Trophoblast cell (in vitro differentiated cells and primary cell): ENCODE data around the gene INS.
"Not testable (repeated sequence)": the region's sequence is repeated elsewhere in the genome, so short reads cannot be mapped to it uniquely, and the experiment has no call there.

ENCODE experiments used
- DNase-seq, 2 donors: peaks; one replicate each; pipeline ENCODE4 v3.0.0-alpha.2; 2016
- H2AFZ ChIP-seq: 2 replicates; pipeline ENCODE4 v1.6.1; 2013; ENCODE audit warnings: low read length, moderate library complexity, mild to moderate bottlenecking; ENCODE audit not compliant: insufficient read depth, poor library complexity
- H2AK5ac ChIP-seq: 2 replicates; pipeline ENCODE4 v1.6.1; 2013; ENCODE audit warnings: mild to moderate bottlenecking, low read length
- H2BK120ac ChIP-seq: 2 replicates; pipeline ENCODE4 v1.6.1; 2013; ENCODE audit warnings: low read length, mild to moderate bottlenecking, moderate library complexity; ENCODE audit not compliant: insufficient read depth, poor library complexity
- H2BK12ac ChIP-seq: 2 replicates; pipeline ENCODE4 v1.6.1; 2013; ENCODE audit warnings: mild to moderate bottlenecking, low read length, moderate library complexity
- H2BK5ac ChIP-seq: 2 replicates; pipeline ENCODE4 v1.6.1; 2013; ENCODE audit warnings: low read length, low read depth, moderate library complexity, mild to moderate bottlenecking; ENCODE audit not compliant: poor library complexity
- H3K14ac ChIP-seq: 2 replicates; pipeline ENCODE4 v1.6.1; 2013; ENCODE audit warnings: mild to moderate bottlenecking, low read length
- H3K18ac ChIP-seq: 2 replicates; pipeline ENCODE4 v1.6.1; 2013; ENCODE audit warnings: mild to moderate bottlenecking, low read length
- H3K23ac ChIP-seq: 2 replicates; pipeline ENCODE4 v1.6.1; 2013; ENCODE audit warnings: low read length
- H3K27ac ChIP-seq: 2 replicates; pipeline ENCODE4 v1.5.1; 2013; ENCODE audit warnings: low read depth, mild to moderate bottlenecking, inconsistent platforms, low read length, moderate library complexity
- H3K27me3 ChIP-seq: 2 replicates; pipeline ENCODE4 v1.6.1; 2013; ENCODE audit warnings: inconsistent platforms, mild to moderate bottlenecking, low read length, moderate library complexity; ENCODE audit not compliant: insufficient read depth
- H3K36me3 ChIP-seq, 2 experiments: 1 replicate in 1 of 2; 2 replicates in 1 of 2; pipeline ENCODE4 v1.6.1; 2013; ENCODE audit warnings: low read length in 2 of 2, mild to moderate bottlenecking in 2 of 2, moderate library complexity in 1 of 2; ENCODE audit not compliant: insufficient read depth in 2 of 2, control insufficient read depth in 1 of 2
- H3K4ac ChIP-seq: 2 replicates; pipeline ENCODE4 v1.6.1; 2013; ENCODE audit warnings: low read depth, mild to moderate bottlenecking, low read length, moderate library complexity
- H3K4me1 ChIP-seq, 2 experiments: 1 replicate in 1 of 2; 2 replicates in 1 of 2; pipeline ENCODE4 v1.6.1; 2013; ENCODE audit warnings: low read length in 2 of 2, mild to moderate bottlenecking in 2 of 2, moderate library complexity in 1 of 2; ENCODE audit not compliant: insufficient read depth in 2 of 2, control insufficient read depth in 1 of 2
- H3K4me2 ChIP-seq: 2 replicates; pipeline ENCODE4 v1.6.1; 2013; ENCODE audit warnings: inconsistent platforms, mild to moderate bottlenecking, low read length, moderate library complexity
- H3K4me3 ChIP-seq: 2 replicates; pipeline ENCODE4 v1.5.1; 2013; ENCODE audit warnings: mild to moderate bottlenecking, low read depth, low read length, inconsistent platforms
- H3K79me1 ChIP-seq: one replicate; pipeline ENCODE4 v1.6.1; 2013; ENCODE audit warnings: low read length
- H3K79me2 ChIP-seq: 2 replicates; pipeline ENCODE4 v1.6.1; 2013; ENCODE audit warnings: low read length, mild to moderate bottlenecking; ENCODE audit not compliant: control insufficient read depth, insufficient read depth, poor library complexity
- H3K9ac ChIP-seq: 2 replicates; pipeline ENCODE4 v1.6.1; 2013; ENCODE audit warnings: mild to moderate bottlenecking, low read length
- H3K9me3 ChIP-seq: 2 replicates; pipeline ENCODE4 v1.6.1; 2013; ENCODE audit warnings: low read depth, mild to moderate bottlenecking, control low read depth, inconsistent platforms, low read length; ENCODE audit not compliant: insufficient read depth
- H4K12ac ChIP-seq: 2 replicates; pipeline ENCODE4 v1.6.1; 2013; ENCODE audit warnings: low read depth, mild to moderate bottlenecking, low read length, moderate library complexity
- H4K8ac ChIP-seq: 2 replicates; pipeline ENCODE4 v1.6.1; 2013; ENCODE audit warnings: low read depth, mild to moderate bottlenecking, low read length, moderate library complexity
- H4K91ac ChIP-seq: one replicate; pipeline ENCODE4 v1.6.1; 2013; ENCODE audit warnings: low read depth, mild to moderate bottlenecking, low read length, moderate library complexity
- WGBS: extraction: QIAGEN DNeasy Blood & Tissue Kit; methylation state at CpG from one replicate; pipeline ENCODE4 v1.1.7; 2013; ENCODE audit warnings: missing lambda C conversion rate; ENCODE audit not compliant: insufficient read length, insufficient coverage; ENCODE audit errors: extremely low coverage; 5-methylcytosine and 5-hydroxymethylcytosine counted together

INS gene

GRCh38 chr11:2195756-2196088 lies 34.7 kb upstream of the INS start:
- Histone ChIP-seq H3K27me3 (no peaks in the 10 kb centered on the region), H4K8ac (no peak overlapping the region), H3K9me3 (no peaks in the 10 kb centered on the region), H4K12ac (no peak overlapping the region), H2AFZ (no peak overlapping the region), H3K4ac (no peak overlapping the region), H3K9ac (no peak overlapping the region), H3K79me1 (no peaks in the 10 kb centered on the region), H3K27ac (no peak overlapping the region), H3K79me2 (no peaks in the 10 kb centered on the region), H4K91ac (no peak overlapping the region), H3K4me1 (no peaks in the 10 kb centered on the region), H2BK120ac (no peak overlapping the region), H3K36me3 (no peaks in the 10 kb centered on the region), H3K14ac (no peak overlapping the region), H3K23ac (no peak overlapping the region), H3K4me3 (no peak overlapping the region), H2BK12ac (no peak overlapping the region), H3K4me2 (no peak overlapping the region), H3K18ac (no peak overlapping the region), H2BK5ac (no peak overlapping the region), H2AK5ac (no peak overlapping the region)
- WGBS, result no CpG with 5 or more reads among the region's 7 CpGs
- DNase-seq, result no peak

GRCh38 chr11:2194877-2195755 lies 34.1 kb upstream of the INS start:
- no peaks in the 10 kb centered on the region for H3K36me3 ChIP-seq
- H3K14ac ChIP-seq, result no peak overlapping the region
- no peak overlapping the region for H4K8ac ChIP-seq
- no peak overlapping the region for H4K12ac ChIP-seq
- H3K18ac ChIP-seq, result no peak overlapping the region
- no peaks in the 10 kb centered on the region for H3K27me3 ChIP-seq
- H2BK12ac ChIP-seq, result no peak overlapping the region
- no peaks in the 10 kb centered on the region for H3K79me1 ChIP-seq
- no peak overlapping the region for H4K91ac ChIP-seq
- no peak overlapping the region for H3K4ac ChIP-seq
- H2AFZ ChIP-seq, result no peak overlapping the region
- H3K27ac ChIP-seq, result no peak overlapping the region
- H3K4me2 ChIP-seq, result no peak overlapping the region
- H3K23ac ChIP-seq, result no peak overlapping the region
- H2BK5ac ChIP-seq, result no peak overlapping the region
- no peak overlapping the region for H2AK5ac ChIP-seq
- DNase-seq, result peak in 1 of 2 donors; percentile 56
- H3K79me2 ChIP-seq, result no peaks in the 10 kb centered on the region
- no peak overlapping the region for H3K4me3 ChIP-seq
- H3K9ac ChIP-seq, result no peak overlapping the region
- no CpG with 5 or more reads among the region's 24 CpGs for WGBS
- H3K4me1 ChIP-seq, result no peaks in the 10 kb centered on the region
- H2BK120ac ChIP-seq, result no peak overlapping the region
- no peaks in the 10 kb centered on the region for H3K9me3 ChIP-seq

GRCh38 chr11:2193888-2194595 lies 33.0 kb upstream of the INS start:
- H3K14ac ChIP-seq, H4K91ac ChIP-seq, H3K9ac ChIP-seq, H3K18ac ChIP-seq, H3K4me3 ChIP-seq, H3K27me3 ChIP-seq, H3K4me1 ChIP-seq, H2BK5ac ChIP-seq, H3K36me3 ChIP-seq, H2AFZ ChIP-seq, H3K23ac ChIP-seq, DNase-seq, H3K9me3 ChIP-seq, H4K12ac ChIP-seq, H2BK12ac ChIP-seq, H3K79me2 ChIP-seq, H3K4ac ChIP-seq, H3K27ac ChIP-seq, H2BK120ac ChIP-seq, H3K4me2 ChIP-seq, H3K79me1 ChIP-seq, H4K8ac ChIP-seq, H2AK5ac ChIP-seq: not testable (repeated sequence)
- WGBS, result no CpG with 5 or more reads among the region's 20 CpGs

GRCh38 chr11:2193099-2193887 lies 32.3 kb upstream of the INS start:
- Histone ChIP-seq H4K8ac (no peak overlapping the region), H3K79me2 (no peaks in the 10 kb centered on the region), H3K36me3 (no peaks in the 10 kb centered on the region), H2BK5ac (no peak overlapping the region), H2AFZ (no peak overlapping the region), H3K18ac (no peak overlapping the region), H2AK5ac (no peak overlapping the region), H3K79me1 (no peaks in the 10 kb centered on the region), H3K4ac (no peak overlapping the region), H2BK120ac (no peak overlapping the region), H3K9me3 (no peaks in the 10 kb centered on the region), H4K91ac (no peak overlapping the region), H3K14ac (no peak overlapping the region), H3K27me3 (no peaks in the 10 kb centered on the region), H4K12ac (no peak overlapping the region), H3K23ac (no peak overlapping the region), H3K4me1 (no peaks in the 10 kb centered on the region), H3K4me2 (no peak overlapping the region), H3K4me3 (no peak overlapping the region), H3K9ac (no peak overlapping the region), H2BK12ac (no peak overlapping the region), H3K27ac (no peak overlapping the region)
- WGBS, result no CpG with 5 or more reads among the region's 26 CpGs
- DNase-seq, result peak in 1 of 2 donors; percentile 35
